Neural cell (in vitro differentiated cells): Measurements from ENCODE around the gene LATS2. TPM values are rescaled to one million over a fixed set of nuclear protein-coding genes. Genes with fewer than 3 reads are reported as not detected.

Experiments
- H2AFZ ChIP-seq: fragments of 200-600, 300-800 bp; sonication (generic), shearing (Covaris generic); 2 replicates; pipeline ENCODE4 v1.6.0; 2014; ENCODE audit warnings: low read depth, mild to moderate bottlenecking, antibody characterized with exemption, low read length, moderate library complexity
- H3F3A ChIP-seq: fragments of 200-600 bp; shearing (Covaris generic); 2 replicates; pipeline ENCODE4 v1.6.1; 2016; ENCODE audit warnings: mild to moderate bottlenecking, moderate library complexity, mixed read lengths, antibody characterized with exemption, low read length; ENCODE audit not compliant: insufficient read depth, poor library complexity, severe bottlenecking
- H3K27ac ChIP-seq: fragments of 200-600, 300-800 bp; sonication (generic), shearing (Covaris generic); 2 replicates; pipeline ENCODE4 v1.5.1; 2014; ENCODE audit warnings: mild to moderate bottlenecking, low read length, moderate library complexity
- H3K27me3 ChIP-seq: fragments of 300-800, 200-600 bp; sonication (generic), shearing (Covaris generic); 2 replicates; pipeline ENCODE4 v1.6.0; 2014; ENCODE audit warnings: mild to moderate bottlenecking, low read depth, low read length, moderate library complexity; ENCODE audit not compliant: insufficient read depth
- H3K36me3 ChIP-seq: fragments of 300-800, 200-600 bp; sonication (generic), shearing (Covaris generic); 2 replicates; pipeline ENCODE4 v1.5.1; 2014; ENCODE audit warnings: mild to moderate bottlenecking, antibody characterized with exemption, low read length, moderate library complexity; ENCODE audit not compliant: insufficient read depth
- H3K4me2 ChIP-seq: fragments of 300-800, 200-600 bp; sonication (generic), shearing (Covaris generic); 2 replicates; pipeline ENCODE4 v1.6.0; 2014; ENCODE audit warnings: mild to moderate bottlenecking, low read length
- H3K4me3 ChIP-seq: fragments of 300-800, 200-600 bp; sonication (generic), shearing (Covaris generic); 2 replicates; pipeline ENCODE4 v1.5.1; 2014; ENCODE audit warnings: mild to moderate bottlenecking, low read length, moderate library complexity
- H3K79me2 ChIP-seq: fragments of 200-600 bp; shearing (Covaris generic); replicated peaks from 2 replicates; pipeline ENCODE4 v1.6.0; 2014; ENCODE audit warnings: mild to moderate bottlenecking, low read length, moderate library complexity; ENCODE audit not compliant: insufficient read depth
- H3K9ac ChIP-seq: fragments of 300-800, 200-600 bp; sonication (generic), shearing (Covaris generic); 2 replicates; pipeline ENCODE4 v1.6.1; 2016; ENCODE audit warnings: mild to moderate bottlenecking, low read length, mixed read lengths
- H3K9me2 ChIP-seq: fragments of 200-600 bp; shearing (Covaris generic); 2 replicates; pipeline ENCODE4 v1.6.1; 2016; ENCODE audit warnings: mild to moderate bottlenecking, low read length, mixed read lengths; ENCODE audit not compliant: insufficient read depth
- H3K9me3 ChIP-seq: fragments of 200-600, 300-800 bp; sonication (generic), shearing (Covaris generic); 2 replicates; pipeline ENCODE4 v1.6.1; 2016; ENCODE audit warnings: mild to moderate bottlenecking, mixed run types, low read length, moderate library complexity, mixed read lengths
- H4K20me1 ChIP-seq: fragments of 200-600 bp; shearing (Covaris generic); 2 replicates; pipeline ENCODE4 v1.6.1; 2016; ENCODE audit warnings: mild to moderate bottlenecking, mixed run types; ENCODE audit not compliant: insufficient read depth
- EP300 ChIP-seq: fragments of 450-650 bp; conservative IDR thresholded peaks from 2 replicates; pipeline ENCODE4 v1.6.1; 2014; ENCODE audit warnings: antibody characterized with exemption, mild to moderate bottlenecking, moderate library complexity; ENCODE audit not compliant: poor library complexity, severe bottlenecking
- EZH2 ChIP-seq: fragments of 200-600, 300-800 bp; shearing (Covaris generic), sonication (generic); IDR thresholded peaks from 2 replicates; pipeline ENCODE4 v1.6.1; 2014; ENCODE audit warnings: antibody characterized with exemption, low read length, borderline replicate concordance, mild to moderate bottlenecking; ENCODE audit not compliant: insufficient read depth, poor library complexity, severe bottlenecking
- MXI1 ChIP-seq: fragments of 450-650 bp; conservative IDR thresholded peaks from 2 replicates; pipeline ENCODE4 v1.6.1; 2014; ENCODE audit warnings: antibody characterized with exemption, mild to moderate bottlenecking; ENCODE audit not compliant: poor library complexity, severe bottlenecking
- POLR2AphosphoS5 ChIP-seq: IDR thresholded peaks from 2 replicates; pipeline ENCODE4 v1.6.1; 2012
- RAD21 ChIP-seq: fragments of 450-650 bp; conservative IDR thresholded peaks from 2 replicates; pipeline ENCODE4 v1.6.1; 2014; ENCODE audit warnings: antibody characterized with exemption, mild to moderate bottlenecking, moderate library complexity
- SMC3 ChIP-seq: fragments of 450-650 bp; conservative IDR thresholded peaks from 2 replicates; pipeline ENCODE4 v1.6.1; 2014; ENCODE audit warnings: antibody characterized with exemption, mild to moderate bottlenecking, moderate library complexity; ENCODE audit not compliant: poor library complexity
- TAF1 ChIP-seq: IDR thresholded peaks from 2 replicates; pipeline ENCODE4 v1.6.1; 2012; ENCODE audit warnings: low read depth
- polyA minus RNA-seq: library from RNA; depleted of rRNA, polyadenylated mRNA; stranded (reverse); fragments of >200 nt; gene quantifications from 2 replicates; pipeline ENCODE4 v1.2.3, GENCODE V29; 2014
- polyA plus RNA-seq: library from polyadenylated mRNA; depleted of rRNA; stranded (reverse); fragments of >200 nt; gene quantifications from 2 replicates; pipeline ENCODE4 v1.2.3, GENCODE V29; 2014
- TF ChIP-seq, protein P1 (sequence below): fragments of 450-650 bp; IDR thresholded peaks from 2 replicates; pipeline ENCODE4 v1.5.1; 2014; ENCODE audit warnings: antibody characterized with exemption, mild to moderate bottlenecking, moderate library complexity; ENCODE audit not compliant: poor library complexity, severe bottlenecking
- TF ChIP-seq, protein P2 (sequence below): IDR thresholded peaks from 2 replicates; pipeline ENCODE4 v1.6.1; 2012; ENCODE audit warnings: borderline replicate concordance

The LATS2 gene
- polyA plus RNA-seq (2.6 and 3.7 TPM in 2 replicates), polyA minus RNA-seq (8.0 and 15.0 TPM in 2 replicates)

GRCh38 chr13:21061029-21061763 lies at the start of gene LATS2:
TSS of gene LATS2 (minus strand) at chr13:21061586. CDS start at chr13:21046026, 15,560 bp downstream.
- no peaks in the 10 kb centered on the region for H3K9me3 ChIP-seq
- no peaks in the 10 kb centered on the region for H3K9me2 ChIP-seq
- TF ChIP-seq SMC3 (no peak), POLR2AphosphoS5 (peak; percentile 77), EP300 (no peak), TAF1 (no peak), EZH2 (no peak), RAD21 (no peak), MXI1 (peak; percentile 18)
- TF ChIP-seq, protein P1, sequence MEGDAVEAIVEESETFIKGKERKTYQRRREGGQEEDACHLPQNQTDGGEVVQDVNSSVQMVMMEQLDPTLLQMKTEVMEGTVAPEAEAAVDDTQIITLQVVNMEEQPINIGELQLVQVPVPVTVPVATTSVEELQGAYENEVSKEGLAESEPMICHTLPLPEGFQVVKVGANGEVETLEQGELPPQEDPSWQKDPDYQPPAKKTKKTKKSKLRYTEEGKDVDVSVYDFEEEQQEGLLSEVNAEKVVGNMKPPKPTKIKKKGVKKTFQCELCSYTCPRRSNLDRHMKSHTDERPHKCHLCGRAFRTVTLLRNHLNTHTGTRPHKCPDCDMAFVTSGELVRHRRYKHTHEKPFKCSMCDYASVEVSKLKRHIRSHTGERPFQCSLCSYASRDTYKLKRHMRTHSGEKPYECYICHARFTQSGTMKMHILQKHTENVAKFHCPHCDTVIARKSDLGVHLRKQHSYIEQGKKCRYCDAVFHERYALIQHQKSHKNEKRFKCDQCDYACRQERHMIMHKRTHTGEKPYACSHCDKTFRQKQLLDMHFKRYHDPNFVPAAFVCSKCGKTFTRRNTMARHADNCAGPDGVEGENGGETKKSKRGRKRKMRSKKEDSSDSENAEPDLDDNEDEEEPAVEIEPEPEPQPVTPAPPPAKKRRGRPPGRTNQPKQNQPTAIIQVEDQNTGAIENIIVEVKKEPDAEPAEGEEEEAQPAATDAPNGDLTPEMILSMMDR: no peak
- TF ChIP-seq, protein P2, sequence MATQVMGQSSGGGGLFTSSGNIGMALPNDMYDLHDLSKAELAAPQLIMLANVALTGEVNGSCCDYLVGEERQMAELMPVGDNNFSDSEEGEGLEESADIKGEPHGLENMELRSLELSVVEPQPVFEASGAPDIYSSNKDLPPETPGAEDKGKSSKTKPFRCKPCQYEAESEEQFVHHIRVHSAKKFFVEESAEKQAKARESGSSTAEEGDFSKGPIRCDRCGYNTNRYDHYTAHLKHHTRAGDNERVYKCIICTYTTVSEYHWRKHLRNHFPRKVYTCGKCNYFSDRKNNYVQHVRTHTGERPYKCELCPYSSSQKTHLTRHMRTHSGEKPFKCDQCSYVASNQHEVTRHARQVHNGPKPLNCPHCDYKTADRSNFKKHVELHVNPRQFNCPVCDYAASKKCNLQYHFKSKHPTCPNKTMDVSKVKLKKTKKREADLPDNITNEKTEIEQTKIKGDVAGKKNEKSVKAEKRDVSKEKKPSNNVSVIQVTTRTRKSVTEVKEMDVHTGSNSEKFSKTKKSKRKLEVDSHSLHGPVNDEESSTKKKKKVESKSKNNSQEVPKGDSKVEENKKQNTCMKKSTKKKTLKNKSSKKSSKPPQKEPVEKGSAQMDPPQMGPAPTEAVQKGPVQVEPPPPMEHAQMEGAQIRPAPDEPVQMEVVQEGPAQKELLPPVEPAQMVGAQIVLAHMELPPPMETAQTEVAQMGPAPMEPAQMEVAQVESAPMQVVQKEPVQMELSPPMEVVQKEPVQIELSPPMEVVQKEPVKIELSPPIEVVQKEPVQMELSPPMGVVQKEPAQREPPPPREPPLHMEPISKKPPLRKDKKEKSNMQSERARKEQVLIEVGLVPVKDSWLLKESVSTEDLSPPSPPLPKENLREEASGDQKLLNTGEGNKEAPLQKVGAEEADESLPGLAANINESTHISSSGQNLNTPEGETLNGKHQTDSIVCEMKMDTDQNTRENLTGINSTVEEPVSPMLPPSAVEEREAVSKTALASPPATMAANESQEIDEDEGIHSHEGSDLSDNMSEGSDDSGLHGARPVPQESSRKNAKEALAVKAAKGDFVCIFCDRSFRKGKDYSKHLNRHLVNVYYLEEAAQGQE: no peak
- H3K79me2 ChIP-seq: peaks cover 36% of the 10 kb centered on the region
- no peaks in the 10 kb centered on the region for H3F3A ChIP-seq
- no peak within 1 kb of the TSS for H2AFZ ChIP-seq
- peak within 1 kb of the TSS; percentile 79 for H3K4me3 ChIP-seq
- no peak within 1 kb of the TSS for H3K27ac ChIP-seq
- H3K9ac ChIP-seq: peak within 1 kb of the TSS; percentile 62
- no peaks in the 10 kb centered on the region for H4K20me1 ChIP-seq
- H3K36me3 ChIP-seq: no peaks in the 10 kb centered on the region
- peak within 1 kb of the TSS; percentile 51 for H3K4me2 ChIP-seq
- H3K27me3 ChIP-seq: peaks cover 7% of the 10 kb centered on the region

DNA sequence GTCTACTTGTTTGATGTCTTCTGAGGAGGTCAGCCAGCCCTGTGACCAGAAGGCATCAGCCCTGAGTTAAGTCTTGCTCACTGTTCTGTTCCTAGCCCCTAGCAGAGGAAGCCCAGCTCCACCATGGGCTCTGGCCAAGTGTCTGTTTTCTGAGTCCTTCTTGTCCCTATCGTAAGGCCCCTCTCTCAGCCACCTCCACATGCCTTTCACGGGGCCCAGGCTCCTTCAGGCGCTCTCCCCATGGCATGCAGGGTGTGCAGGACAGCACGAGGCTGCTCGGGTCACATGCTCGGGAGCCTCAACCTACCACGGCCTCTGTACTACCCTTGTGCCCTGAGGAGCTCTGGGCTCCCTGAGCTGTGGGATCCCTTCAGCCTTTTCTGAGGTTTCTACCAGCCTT lies 47.8 kb upstream of the LATS2 start:
- H3K4me2 ChIP-seq: no peak overlapping the region
- TF ChIP-seq TAF1 (no peak), MXI1 (no peak), RAD21 (no peak), SMC3 (no peak), POLR2AphosphoS5 (no peak), EP300 (no peak), EZH2 (no peak)
- TF ChIP-seq, protein P2: no peak
- TF ChIP-seq, protein P1: no peak
- no peak overlapping the region for H3K27ac ChIP-seq
- H3K4me3 ChIP-seq: no peak overlapping the region
- no peaks in the 10 kb centered on the region for H3K9me3 ChIP-seq
- H3K36me3 ChIP-seq: no peaks in the 10 kb centered on the region
- H2AFZ ChIP-seq: no peak overlapping the region
- H3K9ac ChIP-seq: no peak overlapping the region
- H4K20me1 ChIP-seq: no peaks in the 10 kb centered on the region
- no peaks in the 10 kb centered on the region for H3K9me2 ChIP-seq
- no peaks in the 10 kb centered on the region for H3K79me2 ChIP-seq
- H3F3A ChIP-seq: no peaks in the 10 kb centered on the region
- no peaks in the 10 kb centered on the region for H3K27me3 ChIP-seq
